DND-41 (cell line): ENCODE measurements around the gene GRIK2.

Experiments used
- EZH2 ChIP-seq: IDR thresholded peaks from 3 replicates; pipeline ENCODE4 v1.6.1; 2012; ENCODE audit warnings: borderline replicate concordance, low read depth, mild to moderate bottlenecking, moderate library complexity, low read length, inconsistent platforms; ENCODE audit not compliant: severe bottlenecking
- TF ChIP-seq, protein P1 (sequence below): IDR thresholded peaks from 2 replicates; pipeline ENCODE4 v1.5.1; 2012; ENCODE audit warnings: borderline replicate concordance, low read length, moderate library complexity, mild to moderate bottlenecking; ENCODE audit not compliant: poor library complexity, severe bottlenecking; ENCODE audit errors: extremely low read depth

DNA sequence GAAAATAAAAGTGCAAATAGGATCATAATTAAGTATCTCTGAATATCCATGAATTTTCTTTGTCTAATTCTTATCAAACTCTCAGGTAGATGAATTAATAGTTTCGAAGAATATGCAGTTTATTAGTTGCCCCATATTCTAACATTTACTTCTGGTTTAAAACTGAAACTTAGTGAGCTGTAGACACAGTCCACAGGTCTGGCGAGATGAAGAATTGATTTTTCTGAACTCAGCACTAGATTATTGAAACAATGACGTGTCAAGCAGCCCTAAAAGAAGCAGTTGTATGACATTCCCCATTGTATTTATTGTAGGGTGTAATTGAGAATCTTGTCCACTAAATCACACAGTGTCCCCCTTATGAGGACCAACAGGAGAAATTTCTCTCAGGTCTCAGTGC is 407.1 kb downstream of the GRIK2 start:
- TF ChIP-seq, protein P1, sequence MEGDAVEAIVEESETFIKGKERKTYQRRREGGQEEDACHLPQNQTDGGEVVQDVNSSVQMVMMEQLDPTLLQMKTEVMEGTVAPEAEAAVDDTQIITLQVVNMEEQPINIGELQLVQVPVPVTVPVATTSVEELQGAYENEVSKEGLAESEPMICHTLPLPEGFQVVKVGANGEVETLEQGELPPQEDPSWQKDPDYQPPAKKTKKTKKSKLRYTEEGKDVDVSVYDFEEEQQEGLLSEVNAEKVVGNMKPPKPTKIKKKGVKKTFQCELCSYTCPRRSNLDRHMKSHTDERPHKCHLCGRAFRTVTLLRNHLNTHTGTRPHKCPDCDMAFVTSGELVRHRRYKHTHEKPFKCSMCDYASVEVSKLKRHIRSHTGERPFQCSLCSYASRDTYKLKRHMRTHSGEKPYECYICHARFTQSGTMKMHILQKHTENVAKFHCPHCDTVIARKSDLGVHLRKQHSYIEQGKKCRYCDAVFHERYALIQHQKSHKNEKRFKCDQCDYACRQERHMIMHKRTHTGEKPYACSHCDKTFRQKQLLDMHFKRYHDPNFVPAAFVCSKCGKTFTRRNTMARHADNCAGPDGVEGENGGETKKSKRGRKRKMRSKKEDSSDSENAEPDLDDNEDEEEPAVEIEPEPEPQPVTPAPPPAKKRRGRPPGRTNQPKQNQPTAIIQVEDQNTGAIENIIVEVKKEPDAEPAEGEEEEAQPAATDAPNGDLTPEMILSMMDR, result no peak
- TF ChIP-seq EZH2, result no peak
